Lower lobe of right lung (tissue), 2 donors: Measurements from ENCODE around the gene NHSL1. TPM values are rescaled to one million over a fixed set of nuclear protein-coding genes. Genes with fewer than 3 reads are reported as not detected.

Source experiments
- ATAC-seq, 2 donors: fragments of 200-7000 bp; cut with Tn5 transposase; one replicate each; pipeline ENCODE4 v1.9.1; 2020 to 2022; ENCODE audit warnings: mild to moderate bottlenecking in 2 of 2, moderate library complexity in 2 of 2
- DNase-seq: peaks from one replicate; pipeline ENCODE4 v3.0.0-alpha.2; 2020
- H3K27ac ChIP-seq: fragments of 200-600 bp; one replicate; pipeline ENCODE4 v1.8.0; 2022
- H3K27me3 ChIP-seq: fragments of 200-600 bp; one replicate; pipeline ENCODE4 v1.8.0; 2022; ENCODE audit warnings: low read depth
- H3K36me3 ChIP-seq: fragments of 200-600 bp; one replicate; pipeline ENCODE4 v1.8.0; 2022; ENCODE audit warnings: mild to moderate bottlenecking
- H3K4me1 ChIP-seq: fragments of 200-600 bp; one replicate; pipeline ENCODE4 v1.8.0; 2022
- H3K4me3 ChIP-seq: fragments of 200-600 bp; one replicate; pipeline ENCODE4 v1.8.0; 2022; ENCODE audit warnings: mild to moderate bottlenecking
- H3K9me3 ChIP-seq: fragments of 200-600 bp; one replicate; pipeline ENCODE4 v1.8.0; 2022
- intact Hi-C: fragments of 100-400 bp; cut with DNase I; formaldehyde crosslinking; loops from one replicate; pipeline ENCODE4 v1.11.0; 2022
- total RNA-seq: library from RNA; stranded (reverse); fragmentation: NEBNext Ultra II Directional; extraction: Animal tissue kit (Norgen Biotek cat#: 25700); gene quantifications from one replicate; pipeline ENCODE4 v1.2.1, GENCODE V29; 2021
- TF ChIP-seq, protein P1 (sequence below): fragments of 200-600 bp; IDR thresholded peaks from one replicate; pipeline ENCODE4 v1.8.0; 2022; ENCODE audit warnings: antibody characterized with exemption, mild to moderate bottlenecking
- donor health status: DM: no; HTN: yes; CAD: no; lungs with severe emphysema.

The NHSL1 gene
- total RNA-seq, 1 donor from 2014 or later = 63.7 TPM

DNA sequence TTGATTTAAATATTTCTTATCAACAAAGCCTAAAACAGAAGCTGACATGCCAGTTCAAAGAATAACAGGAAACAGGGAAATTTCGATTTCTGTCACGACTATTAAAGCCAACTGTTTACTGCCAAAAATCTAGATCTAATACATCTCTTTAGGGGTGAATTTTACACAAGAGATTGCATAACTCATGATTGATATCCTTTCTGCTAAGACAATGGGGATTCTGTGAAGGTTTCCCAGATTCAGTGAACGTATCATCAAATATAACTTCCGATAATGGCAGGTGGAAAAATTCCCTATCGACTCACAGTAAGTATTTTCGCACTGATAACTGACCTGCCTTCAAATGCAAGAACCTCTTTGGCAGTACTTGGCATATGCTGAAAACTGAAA, 42.9 kb downstream of the NHSL1 start:
- Histone ChIP-seq H3K4me1 (peaks cover 21% of the 10 kb centered on the region), H3K27me3 (no peaks in the 10 kb centered on the region), H3K4me3 (no peak overlapping the region), H3K9me3 (no peaks in the 10 kb centered on the region), H3K36me3 (peaks cover 3% of the 10 kb centered on the region), H3K27ac (peak overlapping the region; percentile 16)
- ATAC-seq (no peak), DNase-seq (no peak)
- TF ChIP-seq, protein P1, sequence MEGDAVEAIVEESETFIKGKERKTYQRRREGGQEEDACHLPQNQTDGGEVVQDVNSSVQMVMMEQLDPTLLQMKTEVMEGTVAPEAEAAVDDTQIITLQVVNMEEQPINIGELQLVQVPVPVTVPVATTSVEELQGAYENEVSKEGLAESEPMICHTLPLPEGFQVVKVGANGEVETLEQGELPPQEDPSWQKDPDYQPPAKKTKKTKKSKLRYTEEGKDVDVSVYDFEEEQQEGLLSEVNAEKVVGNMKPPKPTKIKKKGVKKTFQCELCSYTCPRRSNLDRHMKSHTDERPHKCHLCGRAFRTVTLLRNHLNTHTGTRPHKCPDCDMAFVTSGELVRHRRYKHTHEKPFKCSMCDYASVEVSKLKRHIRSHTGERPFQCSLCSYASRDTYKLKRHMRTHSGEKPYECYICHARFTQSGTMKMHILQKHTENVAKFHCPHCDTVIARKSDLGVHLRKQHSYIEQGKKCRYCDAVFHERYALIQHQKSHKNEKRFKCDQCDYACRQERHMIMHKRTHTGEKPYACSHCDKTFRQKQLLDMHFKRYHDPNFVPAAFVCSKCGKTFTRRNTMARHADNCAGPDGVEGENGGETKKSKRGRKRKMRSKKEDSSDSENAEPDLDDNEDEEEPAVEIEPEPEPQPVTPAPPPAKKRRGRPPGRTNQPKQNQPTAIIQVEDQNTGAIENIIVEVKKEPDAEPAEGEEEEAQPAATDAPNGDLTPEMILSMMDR = no peak
- intact Hi-C loops = no loop called here

DNA sequence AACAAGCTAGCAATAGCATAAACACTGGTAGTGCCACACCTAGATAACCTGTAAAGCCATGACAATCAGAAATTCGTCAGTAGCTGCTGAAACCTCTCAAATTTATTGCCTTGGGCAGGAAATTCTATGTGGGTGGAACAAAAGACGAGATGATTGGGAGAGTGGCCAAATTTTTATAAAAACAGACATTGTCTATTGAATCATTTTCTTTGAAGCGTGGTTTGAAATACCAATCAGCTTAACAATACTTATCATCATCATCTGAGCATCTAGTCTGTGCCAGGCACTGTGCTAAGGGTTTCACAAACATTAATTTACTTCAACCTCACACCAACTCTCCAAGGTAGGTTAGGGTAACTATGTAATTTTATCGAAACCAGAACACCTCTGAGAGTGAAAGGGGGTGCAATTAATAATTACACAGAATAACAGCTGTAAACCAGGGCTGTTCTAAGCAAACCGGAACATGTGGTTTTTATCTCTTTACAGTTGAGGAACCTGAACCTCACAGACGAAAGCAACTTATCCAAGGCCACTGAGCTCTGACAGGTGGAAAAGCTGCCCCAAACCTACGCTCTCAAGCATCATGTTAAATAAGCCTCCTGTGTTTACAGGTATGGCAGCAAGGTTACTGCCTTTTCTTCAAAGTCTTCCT, 43.4 kb downstream of the NHSL1 start:
- H3K27me3 ChIP-seq = no peaks in the 10 kb centered on the region
- intact Hi-C loops = no loop called here
- ATAC-seq (peak; percentile 41 to 50), DNase-seq (no peak)
- peaks cover 3% of the 10 kb centered on the region for H3K36me3 ChIP-seq
- peak overlapping the region; percentile 16 for H3K27ac ChIP-seq
- peaks cover 21% of the 10 kb centered on the region for H3K4me1 ChIP-seq
- H3K4me3 ChIP-seq = peak overlapping the region; percentile 13
- H3K9me3 ChIP-seq = no peaks in the 10 kb centered on the region
- TF ChIP-seq, protein P1 = no peak

DNA sequence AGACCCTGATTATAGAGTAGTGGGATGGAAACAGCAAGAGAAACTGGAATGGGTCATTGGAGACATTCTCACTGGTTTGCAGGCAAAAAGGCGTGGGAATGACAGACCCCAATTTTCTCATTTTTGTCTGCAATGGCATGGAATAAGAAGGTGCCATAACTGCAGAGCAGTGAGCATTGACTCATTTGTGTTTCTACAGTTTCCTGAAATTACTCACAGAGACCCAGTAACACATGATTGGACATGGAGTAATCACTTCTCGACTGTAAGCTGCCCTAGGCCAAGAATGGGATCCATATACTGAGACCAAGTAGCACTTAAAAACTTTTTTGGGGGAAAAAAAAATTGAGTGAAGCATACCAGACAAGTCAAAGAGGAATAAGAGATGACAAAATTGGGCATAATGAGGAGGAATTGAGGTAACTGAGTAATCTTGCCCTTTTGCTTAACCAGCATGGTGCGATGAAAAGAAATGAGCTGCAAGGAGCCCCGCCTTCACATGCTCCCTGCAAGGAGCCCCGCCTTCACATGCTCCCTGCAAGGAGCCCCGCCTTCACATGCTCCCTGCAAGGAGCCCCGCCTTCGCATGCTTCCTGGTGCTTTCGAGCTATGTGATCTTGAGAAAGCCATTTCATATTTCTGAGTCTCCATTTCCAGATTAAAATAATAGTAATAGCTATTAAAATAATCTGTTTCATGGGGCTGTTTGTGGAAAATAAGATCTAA, 44.1 kb downstream of the NHSL1 start:
- ATAC-seq (peak; percentile 63 to 90), DNase-seq (peak; percentile 82)
- no peaks in the 10 kb centered on the region for H3K9me3 ChIP-seq
- intact Hi-C loops = no loop called here
- H3K4me3 ChIP-seq = peak overlapping the region; percentile 13
- peaks cover 3% of the 10 kb centered on the region for H3K36me3 ChIP-seq
- no peaks in the 10 kb centered on the region for H3K27me3 ChIP-seq
- H3K4me1 ChIP-seq = peaks cover 21% of the 10 kb centered on the region
- TF ChIP-seq, protein P1 = no peak
- H3K27ac ChIP-seq = no peak overlapping the region

DNA sequence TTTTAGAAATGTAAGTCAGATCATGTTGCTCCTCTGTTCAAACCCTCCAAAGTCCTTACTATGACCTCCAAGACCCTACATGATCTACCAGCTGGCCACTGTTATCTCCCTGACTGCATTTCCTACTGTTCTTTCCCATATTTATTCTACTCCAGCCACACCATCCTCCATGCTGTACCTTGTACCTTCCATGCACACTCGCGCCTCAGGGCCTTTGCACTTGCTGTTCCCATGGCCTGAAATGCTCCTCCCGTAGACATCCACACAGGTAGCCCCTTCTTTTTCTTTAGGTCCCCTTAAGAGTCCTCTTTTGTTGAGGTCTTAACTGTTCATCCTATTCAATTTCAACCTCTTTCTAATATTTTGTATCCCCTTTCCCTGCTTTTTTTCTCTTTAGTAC, 48.3 kb downstream of the NHSL1 start:
- intact Hi-C loops = no loop called here
- TF ChIP-seq, protein P1 = no peak
- DNase-seq (no peak), ATAC-seq (no peak)
- H3K36me3 ChIP-seq = peaks cover 7% of the 10 kb centered on the region
- H3K4me3 ChIP-seq = no peak overlapping the region
- H3K27ac ChIP-seq = no peak overlapping the region
- no peaks in the 10 kb centered on the region for H3K9me3 ChIP-seq
- no peaks in the 10 kb centered on the region for H3K27me3 ChIP-seq
- H3K4me1 ChIP-seq = peaks cover 11% of the 10 kb centered on the region

DNA sequence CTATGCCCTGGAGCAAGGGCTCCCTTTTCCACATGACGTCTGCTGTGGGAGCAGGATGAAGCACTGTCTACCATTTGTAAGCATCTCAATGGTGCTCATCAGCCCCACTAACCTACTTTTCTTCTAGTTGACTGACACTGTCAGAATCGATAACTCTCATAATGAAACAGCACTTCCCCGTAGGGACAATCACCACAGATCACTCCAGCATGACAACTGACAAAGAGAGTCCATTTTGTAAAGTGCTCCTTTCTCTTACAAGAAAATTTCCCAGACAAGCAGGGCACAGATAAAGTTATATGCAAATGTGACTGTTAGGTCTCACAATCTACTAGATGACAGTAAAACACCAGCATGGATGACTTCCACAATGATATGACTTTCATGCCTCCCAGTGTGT, 48.8 kb downstream of the NHSL1 start:
- peaks cover 11% of the 10 kb centered on the region for H3K36me3 ChIP-seq
- no peak overlapping the region for H3K4me3 ChIP-seq
- H3K27me3 ChIP-seq = no peaks in the 10 kb centered on the region
- TF ChIP-seq, protein P1 = no peak
- intact Hi-C loops = no loop called here
- DNase-seq (no peak), ATAC-seq (no peak)
- peaks cover 6% of the 10 kb centered on the region for H3K4me1 ChIP-seq
- no peaks in the 10 kb centered on the region for H3K9me3 ChIP-seq
- no peak overlapping the region for H3K27ac ChIP-seq
